Type B pancreatic cell (in vitro differentiated cells): ENCODE measurements around the gene SLC35F6. TPM values are rescaled to one million over a fixed set of nuclear protein-coding genes. Genes with fewer than 3 reads are reported as not detected.
A peak's percentile ranks its signal among the peaks of the same experiment; 100 is the strongest.

ENCODE experiments used
- DNase-seq: peaks from one replicate; pipeline ENCODE4 v3.0.0; 2021; ENCODE audit warnings: mixed read lengths; ENCODE audit not compliant: unreplicated experiment; ENCODE audit errors: extremely low spot score
- H3K27ac Mint-ChIP-seq: 2 replicates; pipeline ENCODE4 v1.8.0; 2021; ENCODE audit warnings: mild to moderate bottlenecking, mixed read lengths
- H3K27me3 Mint-ChIP-seq: 2 replicates; pipeline ENCODE4 v1.8.0; 2021; ENCODE audit warnings: mixed read lengths
- H3K36me3 Mint-ChIP-seq: 2 replicates; pipeline ENCODE4 v1.8.0; 2021; ENCODE audit warnings: mixed read lengths
- H3K4me1 Mint-ChIP-seq: one replicate; pipeline ENCODE4 v1.8.0; 2021; ENCODE audit warnings: mixed read lengths; ENCODE audit not compliant: unreplicated experiment
- H3K4me3 Mint-ChIP-seq: 2 replicates; pipeline ENCODE4 v1.8.0; 2021; ENCODE audit warnings: mild to moderate bottlenecking, mixed read lengths
- H3K9me3 Mint-ChIP-seq: 2 replicates; pipeline ENCODE4 v1.8.0; 2021; ENCODE audit warnings: mixed read lengths
- CTCF ChIP-seq: fragments of 200-600 bp; sonication (generic); conservative IDR thresholded peaks from 2 replicates; pipeline ENCODE4 v1.5.0; 2021; ENCODE audit warnings: antibody characterized with exemption, mild to moderate bottlenecking
- total RNA-seq: library from RNA; stranded (reverse); gene quantifications from 2 replicates; pipeline ENCODE4 v1.2.1, GENCODE V29; 2021; ENCODE audit warnings: low replicate concordance

SLC35F6 gene
- total RNA-seq, 1 donor from 2014 or later: 28.5 TPM

GRCh38 chr2:26767894-26768487 lies 3.9 kb downstream of the SLC35F6 start:
- H3K27ac Mint-ChIP-seq: no peak overlapping the region
- TF ChIP-seq CTCF: no peak

GRCh38 chr2:26768759-26769088 lies 4.6 kb downstream of the SLC35F6 start:
- no peak overlapping the region for H3K4me3 Mint-ChIP-seq
- no peaks in the 10 kb centered on the region for H3K9me3 Mint-ChIP-seq
- H3K27ac Mint-ChIP-seq: no peak overlapping the region

More at GRCh38 chr2:26767894-26768487, 3.9 kb downstream of the SLC35F6 start:
- Mint-ChIP-seq H3K36me3 (no peaks in the 10 kb centered on the region), H3K9me3 (no peaks in the 10 kb centered on the region), H3K4me3 (no peak overlapping the region), H3K4me1 (peaks cover 42% of the 10 kb centered on the region), H3K27me3 (no peaks in the 10 kb centered on the region)
- no peak for DNase-seq

GRCh38 chr2:26769089-26769761 lies 5.1 kb downstream of the SLC35F6 start:
- Mint-ChIP-seq H3K9me3 (no peaks in the 10 kb centered on the region), H3K4me3 (peak overlapping the region; percentile 65), H3K27me3 (no peaks in the 10 kb centered on the region), H3K27ac (peak overlapping the region; percentile 64), H3K36me3 (no peaks in the 10 kb centered on the region), H3K4me1 (peaks cover 42% of the 10 kb centered on the region)
- DNase-seq: no peak
- TF ChIP-seq CTCF: no peak

More at GRCh38 chr2:26768759-26769088, 4.6 kb downstream of the SLC35F6 start:
- Mint-ChIP-seq H3K27me3 (no peaks in the 10 kb centered on the region), H3K4me1 (peaks cover 42% of the 10 kb centered on the region), H3K36me3 (no peaks in the 10 kb centered on the region)
- DNase-seq: no peak
- no peak for TF ChIP-seq CTCF

GRCh38 chr2:26770986-26771586 lies 7.0 kb downstream of the SLC35F6 start:
- Mint-ChIP-seq H3K36me3 (no peaks in the 10 kb centered on the region), H3K4me3 (no peak overlapping the region), H3K27ac (no peak overlapping the region), H3K9me3 (no peaks in the 10 kb centered on the region), H3K4me1 (peaks cover 28% of the 10 kb centered on the region), H3K27me3 (no peaks in the 10 kb centered on the region)
- TF ChIP-seq CTCF: peak; percentile 49
- DNase-seq: no peak

GRCh38 chr2:26772064-26773001 lies 8.2 kb downstream of the SLC35F6 start:
- Mint-ChIP-seq H3K36me3 (peaks cover 3% of the 10 kb centered on the region), H3K9me3 (no peaks in the 10 kb centered on the region), H3K27me3 (no peaks in the 10 kb centered on the region), H3K4me3 (no peak overlapping the region), H3K27ac (peak overlapping the region; percentile 63), H3K4me1 (peaks cover 27% of the 10 kb centered on the region)
- no peak for TF ChIP-seq CTCF
- DNase-seq: no peak
